ENCODE measurements around the gene EML6. TPM values are rescaled to one million over a fixed set of nuclear protein-coding genes. Genes with fewer than 3 reads are reported as not detected.

The EML6 gene
- total and polyA plus RNA-seq, 2 of the 8 experiments (the other 6 are each of a cell fraction or from before 2014, with no cell fraction given), result 1.2 to 1.6 TPM

DNA sequence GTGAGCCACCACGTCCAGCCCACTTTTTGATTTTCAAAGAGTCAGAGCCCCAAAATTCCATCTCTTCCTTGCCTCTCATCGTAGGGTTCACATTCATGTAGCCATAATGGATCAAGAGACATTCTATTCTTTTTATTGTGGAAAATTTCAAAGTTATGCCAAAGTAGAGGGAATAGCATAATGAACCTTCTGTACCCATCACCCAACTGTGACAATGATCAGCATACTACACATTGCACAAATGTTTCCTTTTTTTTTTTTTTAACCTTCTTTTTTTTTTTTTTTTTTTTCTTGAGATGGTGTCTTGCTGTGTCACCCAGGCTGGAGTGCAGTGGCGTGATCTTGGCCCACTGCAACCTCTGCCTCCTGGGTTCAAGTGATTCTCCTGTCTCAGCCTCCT lies 162.4 kb downstream of the EML6 start:
- WGBS, 2 experiments (ENCODE audit: extremely low coverage in 1 of 2, insufficient coverage in 1 of 2, insufficient read length in 1 of 2, insufficient replicate concordance in 2 of 2, low coverage in 1 of 2, low lambda C conversion rate in 2 of 2, missing lambda C conversion rate in 1 of 2), result 100% methylated on average over 3 of the region's 3 CpGs; no CpG with 5 or more reads in 1 of the 2 experiments
- TF ChIP-seq, protein P1, sequence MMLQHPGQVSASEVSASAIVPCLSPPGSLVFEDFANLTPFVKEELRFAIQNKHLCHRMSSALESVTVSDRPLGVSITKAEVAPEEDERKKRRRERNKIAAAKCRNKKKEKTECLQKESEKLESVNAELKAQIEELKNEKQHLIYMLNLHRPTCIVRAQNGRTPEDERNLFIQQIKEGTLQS (IDR thresholded peaks at IDR 0.05; ENCODE audit: insufficient read depth, low read depth, low read length), result no peak
- TF ChIP-seq CHD1 (IDR thresholded peaks at IDR 0.05; ENCODE audit: low read depth, low read length) (no peak), CBX5 (IDR thresholded peaks at IDR 0.05; ENCODE audit: low read depth, low read length) (no peak), CEBPB (IDR thresholded peaks at IDR 0.05; ENCODE audit: low read depth, low read length) (no peak), HDAC2 (IDR thresholded peaks at IDR 0.05; ENCODE audit: borderline replicate concordance in 1 of 2, low read depth in 2 of 2, low read length in 2 of 2) (no peak), RBBP5 (IDR thresholded peaks at IDR 0.05; ENCODE audit: borderline replicate concordance, low read depth, low read length) (no peak), KDM4A (IDR thresholded peaks at IDR 0.05; ENCODE audit: low read depth, low read length, severe bottlenecking) (no peak), GABPA (IDR thresholded peaks at IDR 0.05; ENCODE audit: borderline replicate concordance, insufficient read depth, low read length) (no peak), EGR1 (IDR thresholded peaks at IDR 0.05; ENCODE audit: borderline replicate concordance, low read depth, low read length) (no peak), RNF2 (IDR thresholded peaks at IDR 0.05; ENCODE audit: borderline replicate concordance, low read depth, low read length, missing control alignments, poor library complexity, severe bottlenecking) (no peak), POU5F1 (IDR thresholded peaks at IDR 0.05; ENCODE audit: low read depth, low read length) (no peak), CHD2 (IDR thresholded peaks at IDR 0.05; ENCODE audit: low read length) (no peak), MAFK (IDR thresholded peaks at IDR 0.05; ENCODE audit: low read depth, low read length) (no peak)

More for the DNA sequence above, 162.4 kb downstream of the EML6 start:
- H3K14ac ChIP-seq (ENCODE audit: insufficient read length), result no peak overlapping the region
- H3K27me3 ChIP-seq (replicated peaks in 1 of 4; ENCODE audit: control insufficient read depth in 3 of 4, extremely low read depth in 1 of 4, insufficient read depth in 3 of 4, low read length in 3 of 4), result no peaks in the 10 kb centered on the region
- H2BK5ac ChIP-seq (ENCODE audit: low read depth, low read length), result no peak overlapping the region
- no peak overlapping the region for H3K9ac ChIP-seq (replicated peaks in 1 of 4; ENCODE audit: extremely low read depth in 1 of 4, low read depth in 3 of 4, low read length in 3 of 4)
- no peak overlapping the region for H4K8ac ChIP-seq (ENCODE audit: extremely low read depth, insufficient read depth, low read length)
- no peak for DNase-seq (ENCODE audit: low read depth in 1 of 2, low spot score in 2 of 2)
- no peak overlapping the region for H2AFZ ChIP-seq (ENCODE audit: low read length)
- FAIRE-seq, result no peak
- H3K79me2 ChIP-seq (ENCODE audit: control insufficient read depth in 1 of 2, insufficient read depth in 2 of 2, low read length in 2 of 2), result no peaks in the 10 kb centered on the region
- H2BK20ac ChIP-seq (ENCODE audit: low read length), result no peak overlapping the region
- no peaks in the 10 kb centered on the region for H3K9me3 ChIP-seq (ENCODE audit: insufficient read depth in 2 of 2, low read depth in 1 of 2, low read length in 1 of 2)
- H3K79me1 ChIP-seq (ENCODE audit: low read depth, low read length), result no peaks in the 10 kb centered on the region
- no peak overlapping the region for H2AK5ac ChIP-seq (ENCODE audit: low read depth, low read length)
- no peak overlapping the region for H2BK15ac ChIP-seq (ENCODE audit: low read length)
- ChIA-PET CTCF (ENCODE audit: partially characterized antibody) (interaction anchor here (1.4 to 1.8 kb wide), 2 partner anchors 8 to 14 kb away, joined by 5 to 7 read pairs; no protein-coding TSS in a partner anchor), POLR2A (ENCODE audit: partially characterized antibody) (interaction anchor here (0.9 kb wide), 1 partner anchor 9 kb away, joined by 4 read pairs; no protein-coding TSS in a partner anchor)
- no peak overlapping the region for H3K4me3 ChIP-seq (ENCODE audit: extremely low read depth in 1 of 4, insufficient read depth in 2 of 4, low read depth in 3 of 4, low read length in 4 of 4)
- H3K23me2 ChIP-seq (ENCODE audit: low read depth, low read length), result no peaks in the 10 kb centered on the region; the same call in 1 of the 2 replicates
- H3K56ac ChIP-seq (replicated peaks; ENCODE audit: insufficient read length, low read depth, low read length), result no peak overlapping the region
- no peak overlapping the region for H3K23ac ChIP-seq (ENCODE audit: insufficient read length)
- H3K4me2 ChIP-seq (ENCODE audit: insufficient read depth in 1 of 2, low read depth in 2 of 2, low read length in 2 of 2), result no peak overlapping the region
- H3K18ac ChIP-seq (ENCODE audit: extremely low read depth, low read length), result no peak overlapping the region
- no peaks in the 10 kb centered on the region for H3K4me1 ChIP-seq (replicated peaks in 1 of 4; ENCODE audit: control insufficient read depth in 3 of 4, insufficient read depth in 4 of 4, low read length in 3 of 4)
- no peak overlapping the region for H4K5ac ChIP-seq (ENCODE audit: insufficient read length, low read depth, low read length)
- no peaks in the 10 kb centered on the region for H4K20me1 ChIP-seq (replicated peaks in 1 of 2; ENCODE audit: control insufficient read depth in 1 of 2, insufficient read depth in 2 of 2, low read length in 2 of 2)
- no peak overlapping the region for H4K91ac ChIP-seq (replicated peaks; ENCODE audit: insufficient read length, low read length)
- H3K36me3 ChIP-seq (ENCODE audit: control insufficient read depth in 2 of 4, insufficient read depth in 4 of 4, low read length in 3 of 4), result no peaks in the 10 kb centered on the region
- H3K27ac ChIP-seq (ENCODE audit: low read depth, low read length), result no peak overlapping the region
- no peak overlapping the region for H3K4ac ChIP-seq (replicated peaks; ENCODE audit: insufficient read length, low read depth, low read length)
- no peak overlapping the region for H2BK120ac ChIP-seq (replicated peaks; ENCODE audit: low read depth, low read length)
- no peak overlapping the region for H2BK12ac ChIP-seq (ENCODE audit: low read depth, low read length)
